GM18519 (cell line): ENCODE results near the gene RLN3.

ENCODE experiments used
- ATAC-seq: cut with Tn5 transposase; IDR thresholded peaks from one replicate; pipeline ENCODE4 v1.9.1; 2021; ENCODE audit warnings: mild to moderate bottlenecking, moderate library complexity; ENCODE audit not compliant: unreplicated experiment, low FRiP score

Gene RLN3

DNA sequence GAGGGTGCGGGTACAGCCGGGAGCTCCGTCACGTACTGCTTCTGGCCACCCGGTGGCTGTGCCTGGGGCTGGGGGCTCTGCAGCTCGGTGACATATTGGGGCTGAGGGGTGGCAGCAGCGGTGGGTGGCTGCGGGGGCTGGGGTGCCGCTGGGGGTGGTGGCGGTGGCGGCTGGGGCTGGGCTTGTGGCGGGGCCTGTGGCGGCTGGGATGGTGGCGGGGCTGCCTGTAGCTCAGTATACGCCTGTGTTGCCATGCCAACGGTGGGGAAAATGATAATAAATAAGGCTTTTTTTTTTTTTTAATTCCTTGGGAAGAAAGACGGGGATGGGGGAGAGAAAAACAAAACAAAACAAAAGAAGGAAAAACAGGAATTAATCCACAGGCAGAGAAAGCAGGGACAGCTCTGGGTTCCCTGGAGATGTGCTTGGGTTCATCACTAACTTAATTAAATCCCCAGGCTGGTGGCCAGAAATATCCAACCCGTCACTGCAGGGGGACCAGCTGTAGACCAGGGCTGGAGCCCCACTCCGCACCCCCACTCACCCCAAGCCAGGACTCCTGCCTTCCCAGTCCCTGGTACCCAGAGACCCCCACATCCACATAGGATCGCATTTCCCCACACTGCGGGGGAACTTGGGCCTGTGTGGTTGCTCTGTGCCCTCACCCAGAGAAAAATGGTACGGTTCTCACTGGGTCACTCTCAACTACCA lies 34.2 kb upstream of the RLN3 start:
- no peak for ATAC-seq

DNA sequence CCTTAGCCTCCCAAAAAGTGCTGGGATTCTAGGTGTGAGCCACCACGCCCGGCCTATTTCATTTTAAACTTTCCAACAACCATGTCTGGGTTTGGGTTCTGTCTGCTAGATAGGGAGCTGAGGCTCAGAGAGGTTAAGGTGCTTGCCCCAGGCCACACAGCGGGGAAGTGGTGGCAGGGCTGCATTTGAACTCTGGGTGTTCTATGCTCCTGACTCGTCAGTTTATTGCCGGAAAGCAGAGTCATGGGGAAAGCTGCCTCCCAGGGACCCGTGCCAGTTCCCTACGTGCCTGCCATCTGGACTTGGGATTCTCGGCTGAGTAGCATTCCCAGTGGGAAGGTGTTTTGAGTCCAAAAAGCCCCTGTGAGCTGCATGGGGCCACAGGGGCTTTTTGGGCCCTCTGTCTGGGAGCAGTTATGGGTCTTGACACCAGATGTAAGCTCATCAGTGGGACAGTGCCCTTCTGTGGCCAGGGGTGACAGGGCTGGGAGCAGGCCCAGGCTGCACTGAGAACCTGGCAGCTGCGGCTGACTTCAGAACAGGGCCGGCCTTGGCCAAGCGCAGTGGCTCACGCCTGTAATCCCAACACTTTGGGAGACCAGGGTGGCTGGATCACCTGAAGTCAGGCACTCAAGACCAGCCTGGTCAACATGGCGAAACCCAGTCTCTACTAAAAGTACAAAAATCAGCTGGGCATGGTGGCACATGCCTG lies 32.8 kb upstream of the RLN3 start:
- no peak for ATAC-seq

DNA sequence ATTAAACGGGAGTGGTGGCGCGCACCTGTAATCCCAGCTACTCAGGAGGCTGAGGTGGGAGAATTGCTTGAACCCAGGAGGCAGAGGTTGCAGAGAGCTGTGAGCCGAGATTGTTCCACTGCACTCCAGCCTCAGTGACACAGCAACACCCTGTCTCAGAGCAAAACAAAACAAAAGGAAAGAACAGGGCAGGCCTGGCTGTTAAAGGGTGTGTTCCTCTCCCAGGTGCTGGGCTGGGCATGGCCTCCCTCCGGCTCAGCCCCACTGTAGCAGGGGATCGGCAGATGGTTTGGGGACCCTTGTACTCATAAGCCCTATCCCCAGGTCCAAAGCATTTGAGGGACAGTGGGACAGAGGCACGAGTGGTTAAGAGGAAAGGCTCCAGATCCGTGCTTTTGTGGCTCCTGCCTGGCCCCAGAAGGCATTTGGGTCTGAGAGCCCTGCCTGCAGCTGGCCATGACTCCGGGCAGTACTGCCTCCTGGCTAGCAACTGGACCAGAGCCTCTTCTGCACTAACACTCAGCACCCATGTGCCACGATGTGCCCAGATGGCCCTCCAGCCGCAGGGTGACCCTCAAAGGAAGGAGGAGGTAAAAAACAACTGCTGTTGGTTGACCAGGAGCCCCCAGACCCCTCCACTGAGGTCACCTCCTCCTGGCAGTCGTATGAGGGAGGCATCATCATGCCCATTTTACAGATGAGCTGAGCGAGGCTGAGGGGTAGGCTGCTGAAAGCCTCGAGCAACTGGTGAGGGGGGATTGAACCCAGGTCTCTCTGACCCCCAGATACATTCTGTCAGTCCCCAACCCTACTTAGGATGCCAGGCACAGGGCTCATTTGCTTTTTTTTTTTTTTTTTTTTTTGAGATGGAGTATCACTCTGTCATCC lies 31.8 kb upstream of the RLN3 start:
- no peak for ATAC-seq

DNA sequence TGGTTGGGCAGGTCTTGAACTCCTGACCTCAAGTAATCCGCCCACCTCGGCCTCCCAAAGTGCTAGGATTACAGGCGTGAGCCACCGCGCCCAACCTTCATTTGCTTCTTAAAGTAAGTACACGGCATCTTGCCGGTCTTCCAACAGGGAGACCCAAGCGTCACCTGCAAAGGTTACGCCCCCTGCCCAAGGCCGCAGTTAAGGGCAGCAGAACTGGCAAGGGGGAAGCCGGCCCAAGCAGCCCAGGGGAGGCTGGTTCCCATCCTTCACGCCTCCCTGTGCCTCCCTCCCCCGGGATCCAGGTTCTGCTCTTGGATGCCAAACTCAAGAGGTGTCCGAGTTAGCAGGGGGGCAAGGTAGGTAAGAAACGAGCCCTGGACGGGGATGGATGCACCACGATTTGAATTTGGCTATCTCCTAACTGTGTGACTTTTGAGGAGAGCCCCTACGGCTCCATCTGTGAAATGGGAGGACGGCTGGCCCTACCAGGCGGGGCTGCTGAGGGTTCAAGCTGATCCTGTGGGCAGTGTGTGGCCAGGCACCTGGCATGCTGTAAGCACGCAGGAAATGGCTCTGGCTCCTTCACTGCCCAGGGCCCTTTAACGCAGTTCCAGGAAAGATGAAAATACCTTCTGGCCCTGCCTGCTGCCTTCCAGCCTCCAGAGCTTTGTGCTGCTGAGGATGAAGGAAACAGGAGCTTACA lies 30.9 kb upstream of the RLN3 start:
- no peak for ATAC-seq

DNA sequence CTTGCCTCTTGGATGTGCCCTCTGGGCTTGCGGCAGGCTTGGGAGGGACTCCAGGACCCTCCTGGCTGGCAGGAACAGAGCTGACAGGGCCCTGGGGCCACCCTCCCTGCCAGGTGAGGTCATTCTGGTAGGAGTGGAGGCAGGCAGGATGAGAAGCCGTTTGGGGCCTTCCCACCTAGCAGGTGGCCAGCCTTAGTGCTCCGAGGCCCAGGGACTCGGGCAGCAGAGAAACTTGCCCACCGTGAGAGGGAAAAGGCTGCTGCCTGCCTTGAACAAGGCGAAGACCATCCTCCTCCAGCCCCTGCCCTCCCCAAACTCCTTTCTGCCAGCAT lies 30.4 kb upstream of the RLN3 start:
- no peak for ATAC-seq

DNA sequence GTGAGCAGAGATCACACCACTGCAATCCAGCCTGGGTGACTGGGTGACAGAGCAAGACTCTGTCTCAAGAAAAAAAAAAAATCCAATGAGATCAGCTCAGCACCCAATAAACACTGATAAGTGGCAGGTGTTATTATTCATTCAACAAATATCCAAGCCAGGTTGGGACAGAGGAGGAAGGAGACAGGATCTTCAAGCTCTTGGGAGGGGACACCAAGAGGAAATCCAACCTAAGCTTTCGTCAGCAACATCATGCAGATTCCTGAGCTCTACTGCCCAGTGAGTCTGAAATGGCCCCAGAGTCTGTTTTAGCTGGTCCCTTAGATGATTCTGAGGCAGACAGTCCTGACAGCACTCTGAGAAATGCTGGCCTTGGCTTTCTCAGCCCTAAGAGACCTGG lies 29.5 kb upstream of the RLN3 start:
- ATAC-seq: no peak

DNA sequence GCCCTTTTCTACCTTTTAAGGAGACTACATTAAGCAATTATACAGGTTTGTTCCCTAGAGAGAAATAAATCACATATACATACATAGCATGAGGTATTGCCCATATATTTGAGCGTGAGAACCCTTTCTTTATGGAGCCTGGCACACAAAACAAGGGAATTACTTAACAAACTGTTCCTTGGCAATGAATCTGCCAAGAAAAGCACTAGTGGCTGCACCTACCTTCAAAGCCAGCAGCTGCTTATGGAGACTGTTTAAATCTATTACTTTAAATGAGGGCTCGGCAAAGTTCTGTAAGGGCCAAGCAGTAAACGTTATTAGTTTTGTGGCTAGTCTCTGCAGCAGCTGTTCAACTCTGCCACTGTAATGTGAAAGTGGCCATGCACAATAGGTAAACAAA lies 28.9 kb upstream of the RLN3 start:
- no peak for ATAC-seq

DNA sequence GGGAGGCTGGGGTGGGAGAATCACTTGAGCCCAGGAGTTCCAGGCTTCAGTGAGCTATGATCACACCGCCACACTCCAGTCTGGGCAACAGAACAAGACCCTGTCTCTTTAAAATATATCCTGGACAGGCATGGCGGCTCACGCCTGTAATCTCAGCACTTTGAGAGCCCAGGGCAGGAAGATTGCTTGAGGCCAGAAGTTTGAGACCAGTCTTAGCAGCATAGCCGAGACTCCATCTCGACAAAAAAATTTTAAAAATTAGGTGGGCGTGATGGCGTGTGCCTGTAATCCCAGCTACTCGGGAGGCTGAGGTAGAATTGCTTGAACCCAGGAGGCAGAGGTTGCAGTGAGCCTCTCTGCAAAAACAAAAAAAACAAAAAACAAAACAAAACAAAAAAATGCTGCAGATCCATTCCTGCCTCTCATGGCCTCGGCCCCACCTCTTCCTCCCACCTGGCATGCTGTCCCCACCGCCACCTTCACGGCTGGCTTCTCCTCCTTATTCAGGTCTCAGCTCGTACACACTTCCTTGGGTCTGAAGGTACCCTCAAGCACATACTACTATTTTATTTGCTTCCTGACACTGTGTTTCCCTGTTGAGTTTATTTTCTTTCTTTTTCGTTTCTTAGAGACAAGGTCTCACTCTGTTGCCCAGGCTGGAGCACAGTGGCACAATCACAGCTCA lies 27.1 kb upstream of the RLN3 start:
- no peak for ATAC-seq

DNA sequence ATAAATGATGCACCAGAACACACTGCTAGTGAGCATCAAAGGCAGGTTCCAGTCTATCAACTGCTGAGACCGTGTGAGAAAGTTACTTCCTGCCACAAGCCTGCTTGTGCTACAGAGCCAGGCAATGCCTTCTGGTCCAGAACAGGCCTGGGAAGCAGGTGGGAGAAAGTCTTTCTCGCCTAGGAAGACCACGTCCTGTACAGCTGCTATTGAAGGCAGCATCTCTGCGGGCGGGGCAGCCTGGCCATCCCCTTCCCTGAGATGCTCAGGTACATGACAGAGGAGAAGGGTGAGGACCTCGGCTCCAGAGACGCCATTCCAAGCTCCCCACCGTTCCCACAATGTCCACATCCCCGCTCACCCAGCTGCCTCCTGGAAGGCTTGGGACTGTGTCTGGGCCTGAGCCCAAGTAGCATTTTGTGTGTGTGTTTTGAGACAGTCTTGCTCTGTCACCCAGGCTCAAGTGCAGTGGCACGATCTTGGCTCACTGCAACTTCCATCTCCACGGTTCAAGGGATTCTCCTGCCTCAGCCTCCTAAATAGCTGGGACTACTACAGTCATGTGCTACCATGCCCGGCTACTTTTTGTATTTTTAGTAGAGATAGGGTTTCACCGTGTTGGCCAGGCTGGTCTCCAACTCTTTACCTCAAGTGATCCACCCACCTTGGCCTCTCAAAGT lies 25.2 kb upstream of the RLN3 start:
- no peak for ATAC-seq

DNA sequence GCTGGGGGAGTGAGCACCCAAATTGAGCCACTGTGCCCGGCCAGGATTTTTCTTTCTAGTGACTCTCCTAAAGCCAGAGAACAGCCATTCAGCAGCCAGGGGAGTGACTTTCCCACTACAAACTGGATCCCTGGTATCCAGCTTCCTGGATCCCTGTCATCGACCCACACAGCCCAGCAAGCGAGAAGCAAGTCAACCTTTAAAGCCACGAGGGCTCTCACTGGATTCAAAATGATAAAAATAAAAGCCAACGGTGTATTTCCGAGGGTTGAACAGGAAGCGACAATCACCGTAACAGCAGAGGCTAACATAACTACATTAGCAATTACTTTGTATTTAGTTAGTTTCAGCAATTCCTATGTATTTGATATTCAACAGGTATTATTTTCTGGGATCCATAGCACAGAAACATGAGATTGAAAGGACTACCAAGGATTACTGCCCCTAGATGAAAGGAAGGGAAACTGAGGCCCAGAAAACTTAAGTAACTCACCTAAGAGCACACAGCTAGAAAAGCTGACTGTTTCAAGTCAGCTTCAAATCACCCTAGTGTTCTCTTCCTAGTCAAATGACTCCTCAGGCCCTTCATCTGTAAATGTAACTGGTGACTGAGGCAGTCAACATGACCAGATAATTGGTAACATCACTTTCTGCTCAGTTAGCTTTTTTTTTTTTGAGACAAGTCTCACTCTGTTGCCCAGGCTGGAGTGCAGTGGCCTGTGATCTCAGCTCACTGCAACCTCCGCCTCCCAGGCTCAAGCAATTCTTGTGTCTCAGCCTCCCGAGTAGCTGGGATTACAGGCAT lies 24.5 kb upstream of the RLN3 start:
- no peak for ATAC-seq

DNA sequence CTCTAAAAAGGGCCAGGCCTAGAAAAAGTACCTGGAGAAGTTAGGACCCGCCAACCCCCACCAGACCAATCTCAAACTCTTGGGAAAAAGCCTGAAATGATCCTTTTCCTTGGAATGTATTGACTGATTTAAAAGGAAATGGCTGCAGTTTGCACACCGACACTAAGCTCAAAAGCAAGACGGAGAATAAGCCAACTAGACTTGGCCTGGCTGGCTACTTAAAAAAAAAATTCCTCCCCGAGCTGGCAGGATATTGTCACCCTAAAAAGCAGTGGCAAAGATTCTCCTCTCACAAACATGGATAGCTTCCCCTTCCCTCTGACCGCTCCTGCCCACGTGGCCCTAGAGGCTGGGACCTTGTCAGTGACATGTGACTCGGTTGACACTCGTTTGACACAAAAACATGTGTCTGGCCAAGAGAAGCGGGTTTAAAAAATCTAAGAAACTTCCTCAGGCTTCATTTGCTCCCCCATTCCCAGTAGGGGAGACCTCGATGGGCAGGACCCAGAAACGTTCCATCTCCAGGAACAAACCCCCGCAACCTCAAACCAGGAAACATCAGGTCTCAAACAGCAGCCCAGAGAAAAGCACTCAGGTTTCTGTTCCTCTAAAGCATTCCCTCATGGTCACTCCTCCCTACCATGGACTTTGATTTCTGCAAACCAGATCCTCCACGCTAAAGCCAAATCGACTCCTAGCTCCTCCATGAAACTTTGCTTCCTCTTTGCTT lies 23.2 kb upstream of the RLN3 start:
- no peak for ATAC-seq

DNA sequence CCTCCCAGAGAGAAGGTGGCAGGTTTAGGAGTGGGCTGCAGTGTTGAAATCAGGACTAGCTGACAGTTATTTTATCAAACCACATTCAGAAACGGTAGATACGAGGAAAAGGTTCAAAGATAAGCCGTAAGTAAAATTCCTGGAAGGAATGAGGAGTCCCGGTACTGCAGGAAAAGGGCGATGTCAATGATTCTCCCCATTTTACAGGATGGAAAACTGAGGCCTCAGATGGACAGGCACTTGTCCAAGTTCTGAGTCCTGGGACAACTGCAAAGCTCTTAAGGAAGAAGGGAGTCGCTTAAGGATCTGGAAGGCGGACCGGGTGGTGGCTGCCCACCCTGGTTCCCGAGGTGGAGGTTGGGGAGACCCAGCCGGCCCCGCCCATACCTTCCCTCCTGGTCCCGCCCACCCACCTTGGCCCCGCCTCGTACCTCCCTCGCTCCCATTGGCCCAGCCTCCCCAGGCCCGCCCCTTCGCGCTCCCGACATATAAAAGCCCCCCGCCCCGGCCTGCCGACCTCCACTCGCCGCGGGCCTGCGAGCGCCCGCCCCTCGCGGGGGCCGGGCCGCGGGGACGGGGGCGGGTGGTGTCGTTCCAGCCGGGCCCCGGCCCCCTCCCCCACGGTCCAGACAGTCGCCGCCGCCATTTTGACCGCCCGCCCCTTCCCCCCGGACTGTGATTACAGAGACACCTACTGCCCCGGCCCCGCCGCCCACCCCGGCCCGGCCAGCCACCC lies 22.4 kb upstream of the RLN3 start:
- ATAC-seq: no peak

DNA sequence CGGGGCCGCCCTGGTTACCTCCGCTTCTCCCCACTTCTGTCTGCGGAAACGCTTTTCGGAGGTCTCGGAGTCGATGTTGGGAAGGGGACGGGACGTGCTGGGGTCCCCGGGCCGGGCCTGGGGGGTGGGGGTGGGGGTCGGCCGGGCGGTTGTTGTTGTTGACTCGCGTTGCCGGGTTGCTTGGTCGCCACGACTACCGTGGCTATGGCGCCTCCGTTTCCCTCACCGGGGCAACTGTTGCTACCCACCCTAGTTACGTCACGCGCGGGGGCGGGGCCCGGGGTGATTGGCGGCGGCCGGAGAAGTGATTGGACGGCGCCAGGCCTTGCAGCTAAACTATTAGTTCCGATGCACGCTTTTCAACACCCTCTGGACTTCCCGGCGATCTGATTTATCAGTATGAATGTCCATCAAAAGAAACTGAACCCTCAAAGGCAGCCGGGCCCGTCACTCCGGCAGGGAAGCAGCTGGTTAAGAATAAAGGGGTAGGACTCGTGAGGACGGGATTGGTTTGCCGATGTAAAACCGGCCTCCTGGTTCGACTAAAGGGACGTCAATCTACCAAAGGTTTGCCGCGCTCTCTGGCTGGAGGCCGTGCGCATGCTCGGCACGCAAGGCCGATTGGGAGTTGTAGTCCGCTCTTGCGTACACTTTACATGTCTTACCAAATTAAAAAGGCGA lies 21.7 kb upstream of the RLN3 start, which contains the start of gene RFX1:
RFX1 (minus strand) TSS at position 236 of the 681 bp plus-strand sequence. CDS start 12,477 bp downstream, outside the sequence.
- peak; percentile 62 for ATAC-seq

DNA sequence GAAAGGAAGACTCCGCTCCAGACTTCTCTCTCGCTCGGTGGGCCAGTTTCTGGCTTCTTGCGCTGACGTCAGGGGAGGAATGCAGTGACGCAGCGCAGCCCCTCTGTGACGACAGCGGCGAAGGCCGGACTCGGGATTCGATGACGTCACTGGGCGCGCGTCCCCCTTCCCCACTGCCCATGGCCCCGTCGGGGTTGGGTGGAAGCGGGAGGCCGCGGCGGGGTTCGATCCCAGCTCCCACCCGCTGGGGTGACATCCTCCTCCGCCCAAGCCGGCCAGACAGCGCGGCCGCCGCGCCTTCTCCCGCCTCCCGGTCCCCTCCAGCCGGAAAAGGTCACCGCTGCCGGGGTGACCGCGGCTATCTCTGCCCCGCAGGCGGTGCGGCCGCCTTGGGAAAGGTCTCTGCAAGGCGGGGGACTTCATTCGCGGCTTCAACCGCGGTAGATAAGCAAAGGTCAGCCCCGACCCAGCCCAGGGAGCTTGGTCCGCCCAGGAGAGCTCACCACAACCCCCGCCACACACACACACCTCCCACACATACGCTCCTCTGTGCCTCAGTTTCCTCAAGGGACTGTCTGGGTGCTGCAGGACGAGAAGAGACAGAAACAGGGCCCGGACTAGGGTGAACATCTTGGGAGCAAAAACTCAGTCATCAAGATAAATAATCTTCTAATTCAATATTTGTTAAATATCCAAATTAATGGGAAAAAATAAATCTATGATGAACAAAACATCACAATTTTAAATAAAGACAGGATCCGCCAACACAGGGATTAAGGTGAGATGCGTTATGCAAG lies 21.0 kb upstream of the RLN3 start:
- no peak for ATAC-seq

DNA sequence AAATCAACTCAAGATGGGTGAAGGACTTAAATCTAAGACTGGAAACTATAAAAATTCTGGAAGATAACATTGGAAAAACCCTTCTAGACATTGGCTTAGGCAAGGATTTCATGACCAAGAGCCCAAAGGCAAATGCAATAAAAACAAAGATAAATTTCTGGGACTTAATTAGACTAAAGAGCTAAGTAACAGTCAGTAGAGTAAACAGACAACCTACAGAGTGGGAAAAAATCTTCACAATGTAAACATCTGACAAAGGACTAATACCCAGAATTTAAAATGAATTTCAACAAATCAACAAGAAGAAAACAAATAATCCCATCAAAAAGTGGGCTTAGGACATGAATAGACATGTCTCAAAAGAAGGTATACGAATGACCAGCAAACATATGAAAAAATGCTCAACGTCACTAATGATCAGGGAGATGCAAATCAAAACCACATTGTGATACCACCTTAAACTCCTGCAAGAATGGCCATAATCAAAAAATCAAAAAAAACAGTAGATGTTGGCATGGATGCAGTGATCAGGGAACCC lies 15.5 kb upstream of the RLN3 start:
- no peak for ATAC-seq

DNA sequence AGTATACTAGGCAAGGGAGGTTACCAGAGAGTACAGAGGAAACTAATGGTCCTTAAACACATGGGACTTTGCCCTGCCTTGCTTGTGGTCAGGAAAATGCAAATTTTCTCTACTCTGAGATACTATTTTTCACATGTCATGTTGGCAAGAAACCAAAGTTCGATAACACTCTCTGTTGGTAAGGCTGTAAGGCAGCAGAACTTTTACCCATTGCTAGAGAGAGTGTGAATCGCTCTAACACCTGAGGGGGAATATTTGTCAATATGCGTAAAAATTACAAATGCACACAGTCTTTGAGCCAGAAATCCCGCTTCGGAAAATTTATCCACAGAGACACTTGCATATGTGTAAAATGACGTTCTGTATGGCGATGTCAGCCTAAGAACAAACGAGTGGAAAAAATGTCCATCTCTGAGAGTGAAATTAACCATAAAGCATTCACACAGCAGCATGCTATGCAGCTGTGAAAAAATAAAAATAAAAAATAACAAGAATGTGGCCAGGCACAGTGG lies 12.4 kb upstream of the RLN3 start:
- peak; percentile 62 for ATAC-seq
